Pancreas (tissue), 10 donors: ENCODE data around the gene CLDN6. TPM values are rescaled to one million over a fixed set of nuclear protein-coding genes. Genes with fewer than 3 reads are reported as not detected.

ENCODE experiments used
- ATAC-seq, 4 donors: fragments of 200-7000 bp; cut with Tn5 transposase; one replicate each; pipeline versions ENCODE4 v1.8.0 to v1.9.1; 2020; ENCODE audit warnings: mild to moderate bottlenecking in 4 of 4, moderate library complexity in 4 of 4
- DNase-seq, 6 donors: peaks; one replicate each; pipeline ENCODE4 v3.0.0-alpha.2; 2020
- FAIRE-seq: peaks from 2 replicates; lab custom pipeline; 2012; peaks lifted over from hg19 to GRCh38; lab: Jason Lieb, UNC
- H3K27ac ChIP-seq, 4 donors: fragments of 200-600 bp; sonication (generic); 1 replicate in 3 of 4; 2 replicates in 1 of 4; pipeline versions ENCODE4 v1.5.0 to v1.8.0; 2020
- H3K27me3 ChIP-seq, 4 donors: fragments of 200-600 bp; one replicate each; pipeline ENCODE4 v1.8.0; 2021
- H3K36me3 ChIP-seq, 3 donors: fragments of 200-600 bp; sonication (generic) in 1 of 3; one replicate each; pipeline versions ENCODE4 v1.5.0 to v1.8.0; 2020 to 2021
- H3K4me1 ChIP-seq, 3 donors: fragments of 200-600 bp; one replicate each; pipeline ENCODE4 v1.8.0; 2021
- H3K4me3 ChIP-seq, 4 donors: fragments of 200-600 bp; sonication (generic) in 2 of 4; one replicate each; pipeline versions ENCODE4 v1.5.0 to v1.8.0; 2020 to 2021
- H3K9me3 ChIP-seq, 4 donors: fragments of 200-600 bp; one replicate each; pipeline ENCODE4 v1.8.0; 2021
- WGBS, 2 donors: extraction: QIAGEN DNeasy Blood & Tissue Kit; methylation state at CpG; one replicate each; pipeline ENCODE4 v1.1.7; 2013; 5-methylcytosine and 5-hydroxymethylcytosine counted together
- intact Hi-C, 3 donors: fragments of 100-400 bp; cut with DNase I; formaldehyde crosslinking; loops; one replicate each; pipeline versions ENCODE4 v1.11.1 to v1.14.2; 2022
- polyA plus RNA-seq, 2 donors: library from polyadenylated mRNA; stranded (reverse); fragments of 200-250 nt; gene quantifications; one replicate each; pipeline ENCODE4 v1.2.3, GENCODE V29; 2013
- total RNA-seq, 6 donors: library from RNA; stranded (reverse); fragmentation: NEBNext Ultra II Directional in 4 of 6; extraction: Animal tissue kit (Norgen Biotek cat#: 25700) in 4 of 6; gene quantifications; one replicate each; pipeline versions ENCODE4 v1.2.1 to v1.2.4, GENCODE V29; 2021 to 2023
- TF ChIP-seq, protein P1 (sequence below), 4 donors: fragments of 200-600 bp; sonication (generic) in 3 of 4; IDR thresholded peaks; one replicate each; pipeline versions ENCODE4 v1.5.0 to v1.8.0; 2021; ENCODE audit warnings: antibody characterized with exemption in 4 of 4
- donor health status: healthy with polysubstance abuse.
- donor health status: DM: no; HTN: no; CAD: no; lungs with moderate emphysema.
- donor health status: DM: no; HTN: no; CAD: no.
- donor health status: control.
- donor health status: control.
- donor health status: Bipolar disorder and iron deficiency.
- donor health status: DM: yes; HTN: yes; CAD: no.
- donor health status: DM: no; HTN: no; CAD: no.
- donor health status: DM: no; HTN: no; CAD: no.
- donor health status: DM: yes; HTN: yes; CAD: no.

CLDN6 gene
- total and polyA plus RNA-seq, 8 donors = 0.12 to 5.1 (median 0.73) TPM

DNA sequence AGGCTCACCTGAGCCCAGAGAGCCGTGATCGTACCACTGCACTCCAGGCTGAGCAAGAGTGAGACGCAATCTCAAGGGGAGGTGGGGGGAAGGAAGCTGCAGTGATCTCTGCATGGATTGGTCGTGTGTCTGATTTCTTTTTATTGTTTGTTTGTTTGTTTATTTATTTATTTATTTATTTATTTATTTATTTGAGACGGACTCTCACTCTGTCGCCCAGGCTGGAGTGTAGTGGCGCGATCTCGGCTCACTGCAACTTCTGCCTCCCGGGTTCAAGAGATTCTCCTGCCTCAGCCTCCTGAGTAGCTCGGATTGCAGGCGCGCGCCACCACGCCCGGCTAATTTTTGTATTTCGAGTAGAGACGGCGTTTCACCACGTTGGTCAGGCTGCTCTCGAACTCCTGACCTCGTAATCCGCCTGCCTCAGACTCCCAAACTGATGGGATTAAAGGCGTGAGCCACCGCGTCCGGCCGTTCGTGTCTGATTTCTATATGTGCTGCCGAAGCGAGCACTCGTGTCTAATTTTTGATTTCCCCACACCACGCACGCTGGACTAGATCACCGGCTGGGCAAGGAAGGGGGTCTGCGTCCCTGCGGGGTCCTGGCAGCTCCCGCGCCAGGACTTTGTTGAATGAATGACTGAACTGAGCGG is 1.7 kb upstream of the CLDN6 start:
- Histone ChIP-seq H3K4me3 (peak overlapping the region in 3 of 4 donors; percentile 64 to 93 (median 87)), H3K27ac (peak overlapping the region; percentile 97 to 100 (median 98)), H3K36me3 (peaks cover 0 to 3% (median 0%) of the 10 kb centered on the region in 3 donors), H3K27me3 (no peaks in the 10 kb centered on the region), H3K4me1 (peaks cover 15 to 32% (median 25%) of the 10 kb centered on the region in 3 donors), H3K9me3 (no peaks in the 10 kb centered on the region)
- WGBS, 2 donors = 24 to 32% methylated on average over 37 to 40 of the region's 40 CpGs
- ATAC-seq (no peak), FAIRE-seq (no peak), DNase-seq (no peak)
- TF ChIP-seq, protein P1, sequence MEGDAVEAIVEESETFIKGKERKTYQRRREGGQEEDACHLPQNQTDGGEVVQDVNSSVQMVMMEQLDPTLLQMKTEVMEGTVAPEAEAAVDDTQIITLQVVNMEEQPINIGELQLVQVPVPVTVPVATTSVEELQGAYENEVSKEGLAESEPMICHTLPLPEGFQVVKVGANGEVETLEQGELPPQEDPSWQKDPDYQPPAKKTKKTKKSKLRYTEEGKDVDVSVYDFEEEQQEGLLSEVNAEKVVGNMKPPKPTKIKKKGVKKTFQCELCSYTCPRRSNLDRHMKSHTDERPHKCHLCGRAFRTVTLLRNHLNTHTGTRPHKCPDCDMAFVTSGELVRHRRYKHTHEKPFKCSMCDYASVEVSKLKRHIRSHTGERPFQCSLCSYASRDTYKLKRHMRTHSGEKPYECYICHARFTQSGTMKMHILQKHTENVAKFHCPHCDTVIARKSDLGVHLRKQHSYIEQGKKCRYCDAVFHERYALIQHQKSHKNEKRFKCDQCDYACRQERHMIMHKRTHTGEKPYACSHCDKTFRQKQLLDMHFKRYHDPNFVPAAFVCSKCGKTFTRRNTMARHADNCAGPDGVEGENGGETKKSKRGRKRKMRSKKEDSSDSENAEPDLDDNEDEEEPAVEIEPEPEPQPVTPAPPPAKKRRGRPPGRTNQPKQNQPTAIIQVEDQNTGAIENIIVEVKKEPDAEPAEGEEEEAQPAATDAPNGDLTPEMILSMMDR (IDR thresholded peaks at IDR 0.05) = no peak
- intact Hi-C loops = no loop called here

DNA sequence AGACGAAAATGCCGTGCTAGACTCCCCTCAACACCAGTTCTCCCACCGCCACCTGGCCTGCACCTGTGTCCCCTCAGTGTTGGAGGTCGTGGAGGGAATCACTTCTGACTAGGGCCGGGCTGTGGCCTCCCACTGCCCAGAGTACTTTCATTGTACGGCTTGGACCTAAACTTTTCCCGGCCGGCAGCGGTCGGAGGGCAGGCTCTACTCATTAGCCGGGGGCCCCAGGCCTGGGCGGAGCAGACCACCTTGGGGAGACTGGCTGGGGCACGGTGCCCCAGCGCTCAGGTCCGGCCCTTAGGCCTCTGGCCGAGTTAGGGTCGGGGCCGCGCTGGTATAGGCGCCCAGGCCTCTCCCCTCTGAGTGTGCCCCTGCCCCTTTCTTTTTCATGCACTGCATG is 639 bp downstream of the CLDN6 start:
- no peaks in the 10 kb centered on the region for H3K9me3 ChIP-seq
- intact Hi-C loops = no loop called here
- no peaks in the 10 kb centered on the region for H3K27me3 ChIP-seq
- H3K4me1 ChIP-seq = peaks cover 6 to 18% (median 14%) of the 10 kb centered on the region in 3 donors
- 89 to 97% methylated on average over 20 of the region's 20 CpGs for WGBS, 2 donors
- peaks cover 0 to 3% (median 0%) of the 10 kb centered on the region in 3 donors for H3K36me3 ChIP-seq
- DNase-seq = peak in 2 of 6 donors; percentile 31 to 79
- TF ChIP-seq, protein P1 (IDR thresholded peaks at IDR 0.05) = no peak
- ATAC-seq = no peak
- no peak overlapping the region for H3K4me3 ChIP-seq
- H3K27ac ChIP-seq = no peak overlapping the region
- FAIRE-seq = no peak

DNA sequence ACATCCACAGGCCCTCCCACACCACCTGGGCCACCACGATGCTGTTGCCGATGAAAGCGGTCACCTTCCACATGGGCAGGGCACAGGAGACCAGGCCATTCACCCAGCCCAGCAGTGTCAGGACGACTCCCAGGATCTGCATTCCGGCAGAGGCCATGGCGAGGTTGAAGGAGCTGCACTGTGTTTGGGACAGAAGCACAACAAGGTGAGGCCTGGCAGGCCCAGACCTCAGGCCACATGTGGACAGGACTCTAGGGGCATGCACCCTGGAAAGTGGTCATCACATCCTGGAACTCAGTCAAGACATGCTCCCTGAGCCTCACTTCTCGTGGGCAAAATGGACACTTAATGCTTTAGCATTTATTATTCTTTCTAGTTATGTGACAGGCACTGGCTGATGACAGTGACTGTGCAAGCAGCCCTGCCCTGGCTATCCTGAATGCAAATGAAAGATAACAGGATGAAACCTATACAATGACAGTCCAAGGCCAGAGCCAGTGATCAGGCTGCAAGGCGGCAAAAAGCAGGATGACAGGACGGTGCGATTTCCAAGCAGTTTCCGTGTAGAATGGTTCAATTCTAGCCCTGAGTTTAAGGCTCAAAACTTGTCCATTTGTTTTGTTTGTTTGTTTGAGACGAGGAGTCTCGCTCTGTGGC is 2.0 kb downstream of the CLDN6 start:
- H3K27ac ChIP-seq = no peak overlapping the region
- no peak for DNase-seq
- TF ChIP-seq, protein P1 (IDR thresholded peaks at IDR 0.05) = no peak
- H3K9me3 ChIP-seq = no peaks in the 10 kb centered on the region
- intact Hi-C loops = no loop called here
- no peaks in the 10 kb centered on the region for H3K27me3 ChIP-seq
- no peaks in the 10 kb centered on the region for H3K36me3 ChIP-seq
- peaks cover 6 to 14% (median 9%) of the 10 kb centered on the region in 3 donors for H3K4me1 ChIP-seq
- no peak for FAIRE-seq
- no peak overlapping the region for H3K4me3 ChIP-seq
- ATAC-seq = no peak
- WGBS, 2 donors = 86 to 90% methylated on average over 13 of the region's 13 CpGs

DNA sequence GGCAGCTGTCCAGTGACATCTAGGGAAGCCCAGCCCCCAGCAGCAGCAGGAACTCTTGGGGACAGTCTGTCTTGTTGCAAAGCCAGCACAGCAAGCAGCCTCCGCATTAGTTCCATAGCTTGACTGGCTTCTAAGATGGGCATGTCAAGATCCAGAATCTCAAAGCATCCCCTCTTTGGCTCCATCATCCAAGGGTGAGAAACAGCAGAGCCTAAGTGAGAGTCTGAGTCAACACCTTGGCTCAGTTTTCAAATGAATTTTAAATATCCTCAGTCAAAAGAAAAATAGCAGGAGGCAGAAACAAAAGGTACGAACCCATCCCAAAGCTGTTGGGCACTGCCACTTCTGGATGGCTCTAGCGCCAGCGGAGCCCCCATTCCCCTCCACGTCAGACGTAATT is 3.0 kb downstream of the CLDN6 start:
- Histone ChIP-seq H3K4me1 (peaks cover 9 to 20% (median 16%) of the 10 kb centered on the region in 3 donors), H3K4me3 (no peak overlapping the region), H3K36me3 (no peaks in the 10 kb centered on the region), H3K27me3 (no peaks in the 10 kb centered on the region), H3K9me3 (no peaks in the 10 kb centered on the region), H3K27ac (no peak overlapping the region)
- WGBS, 2 donors = 87 to 95% methylated on average over 6 of the region's 6 CpGs
- TF ChIP-seq, protein P1 (IDR thresholded peaks at IDR 0.05) = no peak
- ATAC-seq (no peak), FAIRE-seq (no peak), DNase-seq (no peak)
- intact Hi-C loops = no loop called here
